GM21367 (cell line): Measurements from ENCODE around the gene PDE8A.
A peak's percentile ranks its signal among the peaks of the same experiment; 100 is the strongest.

ENCODE experiments used
- ATAC-seq: cut with Tn5 transposase; IDR thresholded peaks from one replicate; pipeline ENCODE4 v1.9.1; 2021; ENCODE audit not compliant: unreplicated experiment

The PDE8A gene, protein sequence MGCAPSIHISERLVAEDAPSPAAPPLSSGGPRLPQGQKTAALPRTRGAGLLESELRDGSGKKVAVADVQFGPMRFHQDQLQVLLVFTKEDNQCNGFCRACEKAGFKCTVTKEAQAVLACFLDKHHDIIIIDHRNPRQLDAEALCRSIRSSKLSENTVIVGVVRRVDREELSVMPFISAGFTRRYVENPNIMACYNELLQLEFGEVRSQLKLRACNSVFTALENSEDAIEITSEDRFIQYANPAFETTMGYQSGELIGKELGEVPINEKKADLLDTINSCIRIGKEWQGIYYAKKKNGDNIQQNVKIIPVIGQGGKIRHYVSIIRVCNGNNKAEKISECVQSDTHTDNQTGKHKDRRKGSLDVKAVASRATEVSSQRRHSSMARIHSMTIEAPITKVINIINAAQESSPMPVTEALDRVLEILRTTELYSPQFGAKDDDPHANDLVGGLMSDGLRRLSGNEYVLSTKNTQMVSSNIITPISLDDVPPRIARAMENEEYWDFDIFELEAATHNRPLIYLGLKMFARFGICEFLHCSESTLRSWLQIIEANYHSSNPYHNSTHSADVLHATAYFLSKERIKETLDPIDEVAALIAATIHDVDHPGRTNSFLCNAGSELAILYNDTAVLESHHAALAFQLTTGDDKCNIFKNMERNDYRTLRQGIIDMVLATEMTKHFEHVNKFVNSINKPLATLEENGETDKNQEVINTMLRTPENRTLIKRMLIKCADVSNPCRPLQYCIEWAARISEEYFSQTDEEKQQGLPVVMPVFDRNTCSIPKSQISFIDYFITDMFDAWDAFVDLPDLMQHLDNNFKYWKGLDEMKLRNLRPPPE

DNA sequence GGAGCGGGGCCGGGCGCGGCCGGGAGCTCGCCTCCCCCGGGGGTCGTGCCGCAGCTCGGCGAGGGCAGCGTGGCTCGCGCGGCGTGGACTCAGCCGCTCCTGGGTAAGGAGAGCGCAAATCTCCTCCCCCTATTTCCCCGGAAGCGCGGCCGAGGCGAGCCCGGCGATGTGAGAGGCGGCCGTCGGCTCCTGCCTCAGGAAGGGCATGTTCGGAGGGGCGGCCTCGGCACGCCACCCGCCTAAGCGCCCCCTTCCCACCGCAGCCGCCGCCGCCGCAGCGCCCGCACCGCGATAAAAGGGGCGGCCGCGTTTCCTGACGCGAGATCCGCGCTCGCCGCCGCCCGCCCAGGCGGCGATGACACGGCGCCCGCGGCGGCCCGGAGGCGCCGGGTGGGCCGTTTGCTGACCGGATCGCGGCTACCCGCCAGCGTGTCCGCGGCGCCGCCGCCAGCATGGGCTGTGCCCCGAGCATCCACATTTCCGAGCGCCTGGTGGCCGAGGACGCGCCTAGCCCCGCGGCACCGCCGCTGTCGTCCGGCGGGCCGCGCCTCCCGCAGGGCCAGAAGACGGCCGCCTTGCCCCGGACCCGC, at the start of gene PDE8A:
PDE8A (plus strand) TSS at position 146 of the 590 bp plus-strand sequence; CDS start at position 453, 307 bp downstream.
- peak; percentile 19 for ATAC-seq

DNA sequence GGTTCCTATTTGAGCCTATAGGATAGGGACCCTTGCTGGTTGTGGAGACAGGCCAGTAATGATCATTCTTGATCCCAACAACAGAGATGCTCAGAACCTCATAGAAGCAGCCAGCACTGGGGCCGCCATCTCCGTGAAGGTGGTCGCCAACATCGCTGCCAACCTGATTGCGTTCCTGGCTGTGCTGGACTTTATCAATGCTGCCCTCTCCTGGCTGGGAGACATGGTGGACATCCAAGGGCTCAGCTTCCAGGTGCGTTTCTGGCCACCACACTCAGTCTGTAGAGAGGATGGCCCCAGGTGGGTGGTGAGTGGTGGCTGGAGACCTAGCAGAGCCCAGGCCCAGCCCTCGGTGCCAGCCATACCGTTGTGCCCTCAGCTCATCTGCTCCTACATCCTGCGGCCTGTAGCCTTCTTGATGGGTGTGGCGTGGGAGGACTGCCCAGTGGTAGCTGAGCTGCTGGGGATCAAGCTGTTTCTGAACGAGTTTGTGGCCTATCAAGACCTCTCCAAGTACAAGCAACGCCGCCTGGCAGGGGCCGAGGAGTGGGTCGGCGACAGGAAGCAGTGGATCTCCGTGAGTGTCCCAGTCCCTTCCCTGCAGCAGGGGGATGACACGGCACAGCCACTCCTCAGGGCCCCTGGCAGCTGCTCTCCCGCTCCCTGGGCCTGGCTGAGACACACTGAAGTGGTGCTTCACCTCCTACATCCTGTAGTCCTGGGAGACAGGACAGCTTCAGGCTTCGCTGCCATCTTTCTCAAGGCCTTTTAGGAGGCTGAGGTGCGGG, 46.5 kb upstream of the PDE8A start:
- ATAC-seq = no peak

DNA sequence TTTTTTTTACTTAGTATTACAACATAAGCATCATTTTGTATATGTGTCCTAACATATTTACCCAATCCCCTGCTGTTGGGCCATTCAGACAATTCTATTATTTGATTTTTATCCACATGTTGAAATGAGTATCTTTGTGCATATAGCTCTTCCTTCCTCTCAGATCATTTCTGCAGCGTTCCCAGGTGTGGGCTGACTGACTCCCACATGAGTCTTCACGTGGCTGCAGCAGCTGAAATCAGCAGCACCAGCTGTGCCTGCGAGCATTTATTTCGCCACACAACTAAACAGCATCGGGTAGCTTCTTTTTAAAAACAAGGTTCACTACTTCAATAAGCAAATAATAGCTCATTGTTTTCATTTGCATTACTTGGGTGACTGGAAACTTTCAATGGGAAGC, 44.5 kb upstream of the PDE8A start:
- no peak for ATAC-seq

DNA sequence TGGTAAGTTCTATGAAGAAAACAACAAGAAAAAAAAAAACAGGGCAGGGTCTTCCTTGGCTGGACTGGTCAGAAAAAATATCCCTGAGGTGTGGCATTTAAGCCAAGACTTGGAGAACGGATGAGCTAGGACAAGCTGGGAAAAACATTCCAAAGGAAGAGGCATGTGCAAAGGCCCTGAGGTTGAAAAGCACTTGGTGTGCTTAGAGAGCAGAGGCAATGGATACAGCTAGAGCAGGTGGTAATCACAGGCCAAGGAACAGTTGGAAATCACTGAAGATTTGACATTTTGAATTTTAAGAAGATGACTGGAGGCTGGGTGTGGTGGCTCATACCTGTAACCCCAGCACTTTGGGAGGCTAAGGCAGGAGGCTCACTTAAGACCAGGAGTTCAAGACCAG, 42.9 kb upstream of the PDE8A start:
- ATAC-seq = no peak

DNA sequence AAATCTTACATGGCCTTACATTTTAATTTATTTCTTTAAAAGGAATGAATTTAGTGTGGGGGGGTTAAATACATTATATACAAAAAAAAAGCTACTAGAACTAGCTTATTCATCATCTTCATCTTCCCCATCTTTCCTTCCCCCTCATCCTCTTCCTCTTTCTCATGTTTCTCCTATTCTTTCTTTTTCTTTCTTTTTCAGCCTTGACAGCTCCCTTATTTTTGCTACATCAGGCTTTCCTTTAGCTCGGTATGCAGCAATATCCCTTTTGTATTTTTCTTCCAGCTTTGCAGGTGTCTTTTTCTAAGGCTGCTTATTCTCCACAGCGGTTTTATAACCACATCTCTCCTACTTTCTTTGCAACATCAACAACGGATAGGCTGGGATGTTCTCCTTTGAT, 41.3 kb upstream of the PDE8A start:
- no peak for ATAC-seq

DNA sequence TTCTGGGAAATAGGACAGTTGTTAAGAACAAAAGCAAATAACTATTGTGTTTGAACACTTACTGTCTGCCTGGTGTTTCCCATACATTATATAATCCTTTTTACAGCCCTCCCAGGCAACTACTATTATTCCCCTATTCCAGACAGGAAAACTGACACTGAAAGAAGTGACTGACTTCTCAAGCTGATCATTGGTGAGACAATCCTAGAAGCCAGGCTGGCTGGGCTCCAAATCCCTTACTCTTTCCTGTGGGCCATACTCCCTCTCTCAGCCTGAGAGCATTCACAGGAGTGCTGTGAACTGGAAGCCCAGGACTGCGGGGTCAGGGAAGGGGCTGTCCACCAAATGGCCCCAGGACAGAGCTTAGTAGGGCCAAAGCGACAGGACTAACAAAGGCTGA, 39.2 kb upstream of the PDE8A start:
- ATAC-seq = no peak

DNA sequence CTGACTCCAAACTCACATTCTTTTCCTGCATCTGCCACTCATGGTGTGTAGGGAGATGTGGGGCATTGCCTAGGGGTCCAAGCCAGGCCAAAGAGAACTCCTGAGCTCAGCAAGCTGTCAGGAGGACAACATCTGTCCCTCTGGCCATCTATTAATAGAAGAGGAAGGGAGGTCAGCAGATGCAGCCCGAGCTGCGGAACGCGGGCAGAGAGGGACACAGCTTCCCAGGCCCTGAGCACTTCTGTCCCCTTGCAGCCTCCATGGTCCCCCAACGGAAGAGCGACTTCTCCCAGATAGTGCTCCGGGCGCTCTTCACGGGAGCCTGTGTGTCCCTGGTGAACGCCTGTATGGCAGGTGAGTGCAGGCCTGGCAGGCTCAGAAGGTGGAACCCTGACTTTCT, 37.3 kb upstream of the PDE8A start:
- no peak for ATAC-seq

DNA sequence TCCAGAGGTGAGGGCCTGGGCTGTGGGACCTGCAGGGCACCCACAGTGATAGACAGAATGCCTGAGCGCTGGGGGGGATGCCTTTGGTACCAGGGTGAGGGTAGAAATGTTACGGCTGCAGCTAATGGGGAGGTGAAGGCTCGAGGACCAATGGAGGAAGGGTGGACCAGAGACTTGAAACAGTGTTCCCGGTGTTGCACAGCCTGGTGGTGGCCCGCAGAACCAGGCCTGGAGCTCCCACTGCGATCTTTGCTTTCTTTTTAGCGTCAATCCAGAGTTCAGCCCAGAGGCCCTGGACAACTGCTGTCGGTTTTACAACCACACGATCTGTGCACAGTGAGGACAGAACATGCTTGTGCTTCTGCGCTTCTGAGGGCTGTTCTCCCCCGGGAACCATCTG, 36.8 kb upstream of the PDE8A start:
- ATAC-seq = no peak

DNA sequence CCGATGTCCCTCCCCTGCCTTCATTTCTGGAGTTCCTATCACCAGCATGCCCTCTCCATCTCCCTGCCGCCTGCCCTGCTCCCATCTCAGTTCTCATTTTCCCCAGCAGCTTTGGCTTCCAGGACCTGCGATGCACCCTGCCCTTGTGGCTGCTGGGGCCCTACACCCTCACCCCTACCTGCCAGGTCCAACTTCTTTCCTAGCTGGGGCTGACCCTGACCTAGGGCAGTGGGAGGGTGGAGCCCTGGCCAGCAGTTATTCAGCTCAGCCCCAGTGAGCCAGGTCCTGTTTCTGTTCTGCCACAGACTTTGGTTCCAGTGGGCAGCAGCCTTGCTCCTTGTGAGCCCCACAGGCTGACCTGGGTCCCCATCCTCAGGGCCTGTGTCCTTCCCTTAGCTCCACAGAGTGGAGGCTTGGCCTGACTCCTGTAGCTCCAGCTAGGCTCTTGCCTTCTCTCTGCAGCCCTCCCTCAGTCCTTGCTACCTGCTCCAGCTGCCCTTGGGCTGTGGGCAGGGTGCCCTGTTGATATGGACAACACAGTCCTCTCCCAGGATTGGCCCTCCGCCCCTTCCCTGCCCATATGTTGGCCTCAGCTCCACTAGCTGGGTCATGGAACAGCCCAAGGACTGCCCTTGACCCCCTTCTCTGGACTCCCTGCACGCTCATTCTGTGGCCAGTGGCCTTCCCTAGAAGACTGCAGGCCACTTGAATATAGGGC, 34.7 kb upstream of the PDE8A start:
- ATAC-seq = no peak

DNA sequence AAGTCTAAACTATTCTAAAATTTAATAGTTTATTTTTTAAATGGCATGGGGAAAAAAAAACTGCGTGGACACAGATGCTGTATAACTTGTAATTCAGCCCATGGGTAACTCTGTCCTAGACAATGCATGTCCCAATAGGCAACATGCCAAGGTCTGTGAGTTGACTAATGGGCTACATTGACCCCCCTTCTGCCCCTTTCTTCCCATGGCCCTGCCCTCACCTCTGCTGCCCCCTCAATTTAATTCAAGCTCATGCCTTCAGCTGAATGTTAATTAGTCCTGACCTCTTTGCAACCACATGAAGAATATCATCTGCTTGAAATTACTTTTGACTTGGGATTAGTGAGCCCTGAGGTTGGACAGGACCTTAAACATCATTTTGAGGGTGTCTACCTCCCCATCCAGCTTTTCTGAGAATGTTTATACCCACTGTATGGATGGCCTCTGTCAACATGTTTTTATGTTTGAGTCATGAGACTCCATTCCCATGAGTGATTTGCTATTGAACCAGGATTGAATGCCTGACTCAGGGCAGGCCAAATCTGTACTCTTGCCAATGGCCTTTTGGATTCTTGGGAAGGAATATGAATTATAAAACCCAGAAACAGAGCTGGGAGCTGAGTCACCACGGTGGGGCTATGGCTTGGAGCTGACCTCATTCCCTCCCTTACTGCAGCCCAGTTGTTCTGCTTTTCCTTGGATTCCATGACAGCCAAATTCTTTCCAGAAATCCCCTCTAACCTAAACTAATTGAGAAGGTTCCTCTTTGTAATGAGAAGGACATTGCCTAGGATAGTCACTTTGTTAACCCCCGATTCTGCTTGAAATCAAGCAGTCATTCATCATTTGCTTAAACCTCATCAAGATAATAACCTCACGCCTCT, 33.5 kb upstream of the PDE8A start:
- ATAC-seq = no peak

DNA sequence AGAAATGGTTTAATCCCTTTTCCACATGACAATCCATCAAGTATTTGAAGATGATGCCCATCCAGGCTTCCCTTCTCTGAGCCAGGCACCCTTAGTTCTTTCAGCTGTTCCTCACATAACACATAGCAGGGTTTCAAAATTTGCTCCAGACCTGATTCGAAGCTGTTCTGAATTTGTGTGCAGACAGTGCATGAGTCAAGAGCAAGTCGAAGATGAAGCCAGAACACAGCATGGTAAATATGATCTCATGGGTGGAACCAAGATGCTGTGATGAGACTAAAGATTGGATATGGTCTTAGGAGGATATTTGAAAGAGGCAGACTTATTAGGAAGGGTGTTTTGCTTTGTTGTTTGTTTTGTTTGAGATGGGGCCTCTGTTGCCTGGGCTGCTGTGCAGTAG, 32.6 kb upstream of the PDE8A start:
- ATAC-seq = no peak

DNA sequence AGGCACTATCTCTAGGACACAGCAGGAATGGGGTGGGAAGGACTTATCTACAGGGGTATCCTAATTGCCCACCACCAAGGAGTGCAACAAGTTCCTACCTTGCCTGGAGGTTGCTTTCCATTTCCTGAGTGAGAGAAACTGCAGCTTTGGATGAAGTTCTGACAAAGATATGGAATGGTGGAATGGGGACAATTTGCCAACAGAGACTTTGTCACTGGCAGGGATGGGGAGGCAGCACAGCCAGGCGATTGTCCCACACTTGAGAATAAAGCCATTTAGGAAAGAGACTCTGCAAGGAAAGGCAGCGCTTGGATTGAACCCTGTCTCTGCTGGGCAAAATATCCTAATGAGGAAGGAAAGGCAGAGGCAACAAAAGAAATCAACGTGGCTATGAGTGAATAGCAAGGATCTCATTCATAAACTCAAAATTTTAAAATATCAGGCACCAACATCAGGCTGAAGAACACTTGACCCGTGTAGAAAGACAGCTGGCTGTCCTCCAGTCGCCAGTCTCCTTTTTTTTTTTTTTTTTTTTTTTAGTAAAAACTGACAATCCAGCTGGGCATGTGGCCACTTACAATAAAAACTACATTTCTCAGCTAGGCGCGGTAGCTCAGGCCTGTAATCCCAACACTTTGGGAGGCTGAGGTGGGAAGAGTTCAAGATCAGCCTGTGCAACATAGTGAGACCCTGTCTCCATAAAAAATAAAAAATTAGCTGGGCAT, 31.6 kb upstream of the PDE8A start:
- ATAC-seq = no peak

DNA sequence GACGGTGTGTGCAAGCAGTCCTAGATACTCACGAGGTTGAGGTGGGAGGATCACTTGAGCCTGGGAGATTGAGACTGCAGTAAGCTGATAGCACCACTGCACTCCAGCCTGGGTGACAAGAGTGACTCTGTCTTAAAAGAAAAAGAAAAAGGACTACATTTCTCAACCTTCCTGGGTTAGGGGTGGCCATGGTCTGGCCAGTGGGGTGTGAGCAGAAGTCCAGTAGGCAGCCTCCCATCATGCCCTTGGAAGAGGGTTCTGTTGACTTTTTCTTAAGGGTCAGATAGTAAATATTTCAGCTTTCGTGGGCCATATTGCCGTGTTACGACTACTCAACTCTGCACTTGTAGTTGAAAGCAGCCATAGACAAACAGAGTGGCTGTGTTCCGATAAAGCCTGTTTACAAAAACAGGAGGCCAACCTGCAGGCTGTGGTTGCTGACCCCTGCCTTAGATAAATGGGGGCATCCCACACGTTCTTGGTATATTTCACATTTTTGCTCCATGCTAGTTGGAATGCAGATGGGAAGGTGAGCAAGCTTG, 31.0 kb upstream of the PDE8A start:
- no peak for ATAC-seq

DNA sequence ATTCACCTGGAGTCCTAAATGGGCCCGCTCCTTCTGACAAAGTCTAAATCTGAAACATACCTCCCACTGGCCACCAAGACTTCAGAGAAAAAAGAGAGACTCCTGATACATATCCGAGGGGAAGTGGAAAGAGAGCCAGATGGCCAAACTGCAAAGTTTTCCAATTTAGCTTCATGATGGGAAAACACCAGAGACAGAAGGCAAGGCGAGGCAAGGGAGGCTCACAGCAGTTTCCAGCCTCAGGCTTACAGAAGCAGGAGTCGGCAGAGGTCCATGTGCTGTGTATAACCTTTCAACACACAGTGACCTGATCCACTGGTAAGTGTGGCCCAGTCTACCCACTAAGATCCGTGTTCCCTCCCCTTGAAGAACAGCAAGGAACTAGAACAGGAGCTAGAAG, 29.9 kb upstream of the PDE8A start:
- ATAC-seq = no peak

DNA sequence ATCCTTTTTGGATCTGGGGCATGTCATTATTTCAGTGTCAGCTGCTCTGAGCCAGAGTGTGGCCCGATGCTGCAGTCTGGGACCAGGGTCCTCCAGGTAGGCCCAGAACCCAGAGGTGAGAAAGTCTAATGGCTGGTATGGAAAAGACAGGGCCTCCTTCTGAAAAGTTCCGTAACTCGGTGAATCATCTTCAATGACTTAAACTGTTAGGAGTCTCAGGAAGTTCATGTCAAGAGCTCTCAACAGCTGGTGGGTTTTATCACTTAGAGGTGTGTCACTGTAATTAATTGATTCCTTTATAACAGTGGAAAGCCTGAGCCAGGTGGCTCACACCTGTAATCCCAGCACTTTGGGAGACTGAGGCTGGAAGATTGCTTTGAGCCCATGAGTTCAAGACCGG, 28.5 kb upstream of the PDE8A start:
- no peak for ATAC-seq

DNA sequence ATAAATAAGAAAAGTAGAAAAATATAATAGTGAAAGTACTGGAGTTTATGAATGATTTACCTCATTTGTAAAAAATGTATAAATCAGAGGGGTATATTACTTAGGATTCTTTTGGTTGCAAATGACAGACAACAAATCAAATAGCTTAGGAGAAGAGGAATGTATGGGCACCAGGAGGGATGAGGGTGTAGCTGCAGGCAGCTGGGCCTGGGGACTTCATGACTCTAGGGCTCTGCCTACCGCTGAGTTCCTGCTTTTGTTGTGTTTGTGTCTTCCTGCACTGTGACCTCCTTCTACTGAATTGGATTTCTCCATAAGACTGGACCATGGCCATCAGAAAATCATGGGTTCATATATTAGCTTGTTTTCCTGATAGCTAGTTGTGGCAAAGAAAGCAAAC, 27.9 kb upstream of the PDE8A start:
- ATAC-seq = no peak

DNA sequence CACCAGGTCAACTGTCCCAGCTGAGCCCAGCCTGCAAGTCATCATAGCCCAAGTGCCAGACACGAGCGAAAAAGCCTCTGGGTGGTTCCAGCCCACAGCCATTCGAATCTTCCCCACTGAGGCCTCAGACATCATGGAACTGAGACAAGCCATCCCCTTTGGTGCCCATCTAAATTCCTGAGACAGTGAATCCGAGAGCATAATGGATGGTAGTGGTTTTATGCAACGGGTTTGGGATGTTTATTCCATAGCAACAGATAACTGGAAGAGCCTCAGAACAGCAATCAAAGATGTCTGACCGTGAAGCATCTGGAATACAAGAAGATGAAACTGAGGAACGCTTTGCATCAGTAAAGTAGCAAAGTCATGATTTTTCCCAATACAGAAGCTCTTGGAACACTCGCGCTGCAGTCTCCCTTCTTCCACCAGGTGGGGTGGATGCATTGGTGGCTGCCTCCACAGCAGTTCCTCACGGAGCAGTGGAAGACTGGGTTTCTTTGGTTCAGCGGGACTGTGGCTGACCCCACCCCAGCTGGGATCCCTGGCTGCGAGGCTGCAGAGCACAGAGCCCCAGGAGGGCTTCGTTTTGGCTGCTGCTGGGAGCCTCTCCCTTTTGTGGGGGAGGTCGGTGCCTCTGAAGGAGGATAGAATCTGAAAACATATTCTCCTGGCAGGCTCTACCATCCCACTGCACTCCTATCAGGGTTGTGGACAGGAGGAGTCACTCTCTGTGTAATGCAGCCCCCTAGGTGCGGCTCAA, 26.4 kb upstream of the PDE8A start:
- no peak for ATAC-seq

DNA sequence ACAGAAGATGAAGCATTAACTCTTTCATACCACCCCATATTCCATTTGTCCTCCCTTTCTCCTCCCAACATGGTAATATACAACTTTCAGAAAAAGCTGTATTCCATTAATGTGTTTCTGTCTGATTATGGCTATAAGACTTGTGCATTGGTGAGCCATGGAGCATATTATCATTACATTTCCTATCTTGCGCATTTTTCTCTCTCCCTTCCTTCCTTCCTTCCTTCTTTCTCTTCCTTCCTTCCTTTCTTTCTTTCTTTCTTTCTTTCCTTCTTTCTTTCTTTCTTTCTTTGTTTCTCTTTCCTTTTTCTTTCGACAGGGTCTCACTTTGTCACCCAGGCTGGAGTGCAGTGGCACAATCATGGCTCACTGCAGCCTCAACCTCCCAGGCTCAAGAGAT, 25.5 kb upstream of the PDE8A start:
- ATAC-seq = no peak
